K562 (cell line): Measurements from ENCODE around the gene LST1. TPM values are rescaled to one million over a fixed set of nuclear protein-coding genes. Genes with fewer than 3 reads are reported as not detected.

ENCODE experiments used
- CCAR2 ChIP-seq: fragments of 200-400 bp; formaldehyde crosslinking; IDR thresholded peaks from 2 replicates; pipeline ENCODE4 v1.6.1; 2017; ENCODE audit warnings: mild to moderate bottlenecking, low read depth, low read length
- DPF2 ChIP-seq: fragments of 450-650 bp; IDR thresholded peaks from 2 replicates; pipeline ENCODE4 v1.6.1; 2016
- E2F8 ChIP-seq: fragments of 450-650 bp; IDR thresholded peaks from 2 replicates; pipeline ENCODE4 v1.7.1; 2018; ENCODE audit warnings: mild to moderate bottlenecking, low read depth; ENCODE audit not compliant: partially characterized antibody
- FOXP1 ChIP-seq: sonication (generic); formaldehyde crosslinking; IDR thresholded peaks from 2 replicates; pipeline ENCODE4 v1.8.0; 2022; ENCODE audit warnings: mild to moderate bottlenecking, missing genetic modification reagents
- GATAD2A ChIP-seq: fragments of 450-650 bp; IDR thresholded peaks from 2 replicates; pipeline ENCODE4 v1.6.1; 2017
- HIVEP1 ChIP-seq: fragments of 250-450 bp; sonication (Bioruptor Pico); IDR thresholded peaks from 2 replicates; pipeline ENCODE4 v1.4.0; 2020; ENCODE audit warnings: mild to moderate bottlenecking
- LARP7 ChIP-seq: fragments of 450-650 bp; IDR thresholded peaks from 2 replicates; pipeline ENCODE4 v1.6.1; 2016
- MAX ChIP-seq: sonication (generic); formaldehyde crosslinking; IDR thresholded peaks from 2 replicates; pipeline ENCODE4 v1.9.0; 2022; ENCODE audit warnings: mild to moderate bottlenecking, missing genetic modification reagents
- MCM3 ChIP-seq: fragments of 450-650 bp; IDR thresholded peaks from 2 replicates; pipeline ENCODE4 v1.6.1; 2016
- MCM7 ChIP-seq, 2 experiments: fragments of 450-650 bp; IDR thresholded peaks; 2 replicates each; pipeline ENCODE4 v1.6.1; 2016 to 2018
- MECOM ChIP-seq: fragments of 250-450 bp; sonication (Bioruptor Pico); IDR thresholded peaks from 2 replicates; pipeline ENCODE4 v1.8.0; 2022; ENCODE audit warnings: inconsistent platforms
- NBN ChIP-seq: fragments of 450-650 bp; IDR thresholded peaks from 2 replicates; pipeline ENCODE4 v1.6.1; 2016; ENCODE audit warnings: low read depth, mild to moderate bottlenecking
- PPARD ChIP-seq: fragments of 250-450 bp; sonication (Bioruptor Pico); IDR thresholded peaks from 2 replicates; pipeline ENCODE4 v1.8.0; 2022; ENCODE audit warnings: inconsistent platforms, mild to moderate bottlenecking, moderate library complexity
- RBM22 ChIP-seq: fragments of 200-400 bp; formaldehyde crosslinking; IDR thresholded peaks from 2 replicates; pipeline ENCODE4 v1.6.1; 2018; ENCODE audit warnings: low read length, low read depth; ENCODE audit not compliant: poor library complexity, severe bottlenecking
- RUNX1 ChIP-seq: sonication (generic); IDR thresholded peaks from 2 replicates; pipeline ENCODE4 v1.6.1; 2016; ENCODE audit warnings: antibody characterized with exemption, low read depth
- SIN3B ChIP-seq: fragments of 450-650 bp; IDR thresholded peaks from 2 replicates; pipeline ENCODE4 v1.6.1; 2017; ENCODE audit warnings: low read depth, mild to moderate bottlenecking, moderate library complexity
- SIX5 ChIP-seq, 2 experiments: IDR thresholded peaks; 2 replicates each; pipeline ENCODE4 v1.6.1; 2011; ENCODE audit warnings: low read length in 2 of 2, borderline replicate concordance in 1 of 2, low read depth in 1 of 2, mild to moderate bottlenecking in 1 of 2, moderate library complexity in 1 of 2; ENCODE audit not compliant: insufficient read depth in 1 of 2
- SREBF1 ChIP-seq: fragments of 150-350 bp; IDR thresholded peaks from 2 replicates; pipeline ENCODE4 v1.6.1; 2014; ENCODE audit warnings: antibody characterized with exemption, low read depth, low read length, borderline replicate concordance
- TAL1 ChIP-seq: fragments of 450-650 bp; IDR thresholded peaks from 2 replicates; pipeline ENCODE4 v1.6.1; 2016; ENCODE audit warnings: mild to moderate bottlenecking
- TBL1XR1 ChIP-seq, 2 experiments: IDR thresholded peaks; 2 replicates each; pipeline ENCODE4 v1.6.1; 2012; ENCODE audit warnings: improper control_type of control experiment in 2 of 2, low read length in 2 of 2, mild to moderate bottlenecking in 1 of 2
- USF2 ChIP-seq: sonication (generic); formaldehyde crosslinking; IDR thresholded peaks from 2 replicates; pipeline ENCODE4 v1.5.0; 2020; ENCODE audit warnings: missing genetic modification reagents
- YBX1 ChIP-seq: fragments of 450-650 bp; IDR thresholded peaks from 2 replicates; pipeline ENCODE4 v1.7.1; 2016; ENCODE audit warnings: mild to moderate bottlenecking
- ZBTB26 ChIP-seq: fragments of 450-650 bp; formaldehyde crosslinking; IDR thresholded peaks from 2 replicates; pipeline ENCODE4 v1.4.0; 2022; ENCODE audit warnings: missing genetic modification characterization
- ZEB2 ChIP-seq: fragments of 450-650 bp; IDR thresholded peaks from 2 replicates; pipeline ENCODE4 v1.6.1; 2016
- ZNF143 ChIP-seq: sonication (generic); formaldehyde crosslinking; IDR thresholded peaks from 2 replicates; pipeline ENCODE4 v1.9.0; 2022; ENCODE audit warnings: mild to moderate bottlenecking, missing genetic modification reagents
- ZNF263 ChIP-seq: sonication (generic); formaldehyde crosslinking; IDR thresholded peaks from 2 replicates; pipeline ENCODE4 v1.8.0; 2022; ENCODE audit warnings: mild to moderate bottlenecking, missing genetic modification reagents, borderline replicate concordance
- ZNF717 ChIP-seq: fragments of 250-450 bp; sonication (Bioruptor Pico); IDR thresholded peaks from 2 replicates; pipeline ENCODE4 v1.5.0; 2021
- polyA plus RNA-seq, 8 experiments: library from polyadenylated mRNA; depleted of rRNA in 4 of 8; stranded (reverse) in 5 of 8; unstranded in 3 of 8; fragments of >200 nt; fragmentation: Nextera tagmentation in 2 of 8; fragmentation: Illumina TruSeq in 1 of 8; extraction: Ambion mirVana in 2 of 8; extraction: Trizol in 1 of 8; gene quantifications; 2 replicates each; pipeline versions ENCODE4 v1.2.1 to v1.2.3, GENCODE V29; 2011 to 2014; ENCODE audit warnings: inconsistent platforms in 1 of 8, missing spikeins in 1 of 8
- total RNA-seq, 7 experiments: library from RNA; depleted of rRNA in 6 of 7; stranded (reverse); fragments of >200 nt in 6 of 7; fragmentation: Illumina TruSeq in 2 of 7; extraction: Trizol in 2 of 7; gene quantifications; 2 replicates each; pipeline versions ENCODE4 v1.2.1 to v1.2.3, GENCODE V29; 2011 to 2021; ENCODE audit warnings: low replicate concordance in 1 of 7

LST1 gene
- total and polyA plus RNA-seq, 9 of the 15 experiments (the other 6 are each of a cell fraction or from before 2014, with no cell fraction given), result 0.82 to 7.8 (median 1.7) TPM

GRCh38 chr6:31541658-31542521, 44.2 kb upstream of the LST1 start, which contains the start of gene DDX39B (continued):
- no peak for TF ChIP-seq USF2 (CRISPR knock-in tag)
- peak; percentile 94 for TF ChIP-seq ZBTB26
- no peak for TF ChIP-seq MECOM (CRISPR knock-in tag)
- peak; percentile 10 for TF ChIP-seq DPF2
- 0 out of 2 replicates have a peak, but pooled peaks have one; percentile 82 for TF ChIP-seq SREBF1
- TF ChIP-seq LARP7, result peak; percentile 84; the same call in 1 of the 2 replicates
- TF ChIP-seq MAX (CRISPR knock-in tag), result peak; percentile 79
- no peak for TF ChIP-seq RBM22
- TF ChIP-seq GATAD2A, result peak; percentile 95
- no peak for TF ChIP-seq SIX5 (IDR thresholded peaks at IDR 0.05; ENCODE audit: borderline replicate concordance in 1 of 2, insufficient read depth in 1 of 2, low read depth in 1 of 2, low read length in 2 of 2)
- TF ChIP-seq MCM7 (IDR thresholded peaks at IDR 0.05), result no peak
- peak; percentile 54 for TF ChIP-seq TAL1
- peak; percentile 93 for TF ChIP-seq E2F8
- 0 out of 2 replicates have a peak, but pooled peaks have one; percentile 22 for TF ChIP-seq RUNX1
- TF ChIP-seq ZNF143 (CRISPR knock-in tag), result peak; percentile 33; the same call in 1 of the 2 replicates
- peak; percentile 28; the same call in 1 of the 2 replicates for TF ChIP-seq SIN3B
- TF ChIP-seq ZNF263 (CRISPR knock-in tag), result peak; percentile 63
- TF ChIP-seq MCM3, result no peak
- peak; percentile 30; the same call in 1 of the 2 replicates for TF ChIP-seq HIVEP1 (CRISPR knock-in tag)
- no peak for TF ChIP-seq YBX1
- TF ChIP-seq NBN, result peak; percentile 96
- TF ChIP-seq TBL1XR1 (IDR thresholded peaks at IDR 0.05; ENCODE audit: low read length in 2 of 2), result peak; percentile 16 to 63; a peak in 3 of 4 replicates
- TF ChIP-seq PPARD (CRISPR knock-in tag), result no peak
- peak; percentile 27; the same call in 1 of the 2 replicates for TF ChIP-seq ZEB2
- no peak; the same call in 1 of the 2 replicates for TF ChIP-seq FOXP1 (CRISPR knock-in tag)
- TF ChIP-seq ZNF717 (CRISPR knock-in tag), result no peak
- TF ChIP-seq CCAR2, result no peak
